ENCODE results near the gene TBRG4. TPM values are rescaled to one million over a fixed set of nuclear protein-coding genes. Genes with fewer than 3 reads are reported as not detected.
A peak's percentile ranks its signal among the peaks of the same experiment; 100 is the strongest.

TBRG4 gene
- total RNA-seq, 1 experiment from 2014 or later, result 127 TPM

- Histone ChIP-seq H3K27me3 (ENCODE audit: insufficient read depth, low read length) (no peaks in the 10 kb centered on the region), H3K23me2 (ENCODE audit: insufficient read length, low read depth, low read length, poor library complexity, severe bottlenecking) (no peaks in the 10 kb centered on the region), H2BK120ac (ENCODE audit: low read depth, low read length, poor library complexity, severe bottlenecking) (no peak overlapping the region), H2BK15ac (ENCODE audit: low read depth, low read length) (no peak overlapping the region), H3K79me1 (ENCODE audit: insufficient read depth, low read depth, low read length, poor library complexity, severe bottlenecking) (no peaks in the 10 kb centered on the region), H4K8ac (replicated peaks; ENCODE audit: insufficient read length, low read depth, low read length) (no peak overlapping the region), H3K9ac (ENCODE audit: extremely low read depth, insufficient read length, low read length) (no peak overlapping the region), H4K5ac (ENCODE audit: insufficient read length, low read depth, low read length) (no peak overlapping the region), H3K23ac (ENCODE audit: insufficient read length, low read depth, low read length) (no peak overlapping the region), H4K91ac (ENCODE audit: insufficient read length, low read depth, low read length) (no peak overlapping the region), H3K4me2 (ENCODE audit: insufficient read depth, insufficient read length, low read length) (no peak overlapping the region), H3K4ac (ENCODE audit: low read depth, low read length) (no peak overlapping the region), H3K56ac (ENCODE audit: insufficient read length, low read depth, low read length) (no peak overlapping the region), H3K18ac (ENCODE audit: insufficient read length, low read depth, low read length) (no peak overlapping the region), H3K79me2 (ENCODE audit: insufficient read depth, low read length) (peaks cover 1% of the 10 kb centered on the region; the same call in 1 of the 2 replicates), H2BK12ac (ENCODE audit: insufficient read length, low read depth, low read length) (no peak overlapping the region), H2AK5ac (ENCODE audit: insufficient read length, low read length) (no peak overlapping the region), H2BK20ac (ENCODE audit: low read depth, low read length, poor library complexity, severe bottlenecking) (no peak overlapping the region), H2BK5ac (ENCODE audit: insufficient read length, low read length) (no peak overlapping the region), H3K4me1 (ENCODE audit: insufficient read depth, low read length) (no peaks in the 10 kb centered on the region), H3T11ph (ENCODE audit: low read length) (no peak overlapping the region), H2AFZ (ENCODE audit: low read length) (no peak overlapping the region), H4K20me1 (ENCODE audit: control insufficient read depth, insufficient read depth, insufficient read length) (no peaks in the 10 kb centered on the region), H3K14ac (ENCODE audit: insufficient read depth, low read length) (no peak overlapping the region), H3K9me3 (ENCODE audit: control insufficient read depth, low read depth, low read length) (no peaks in the 10 kb centered on the region), H3K27ac (ENCODE audit: insufficient read length, low read depth, low read length) (no peak overlapping the region)
- Mint-ChIP-seq H3K9me3 (no peaks in the 10 kb centered on the region), H3K4me3 (no peak overlapping the region), H3K36me3 (ENCODE audit: insufficient read depth in 1 of 3, low read depth in 3 of 3) (peaks cover 0 to 16% (median 7%) of the 10 kb centered on the region in 3 experiments; a peak in 6 of 7 replicates), H3K27ac (0 out of 7 replicates have a peak overlapping the region, but pooled peaks of 1 of the 3 experiments have one; percentile 5), H3K4me1 (no peaks in the 10 kb centered on the region), H3K27me3 (ENCODE audit: low read depth) (no peaks in the 10 kb centered on the region)
- no peak for TF ChIP-seq CTCF (conservative IDR thresholded peaks at IDR 0.05)
- no CpG with 5 or more reads among the region's 3 CpGs for WGBS (ENCODE audit: extremely low coverage, insufficient read length, low lambda C conversion rate)
- DNase-seq, result no peak
Measured at GRCh38 chr7:45060295-45060694, 51.2 kb downstream of the TBRG4 start.

Measured in H9 (cell line).